Stimulated activated CD4-positive, alpha-beta T cell treated with anti-CD3 and anti-CD28 coated beads, TNF-alpha, amount 100 ng/mL, for 24 hours (primary cell): ENCODE data around the gene ARHGEF1.
A peak's percentile ranks its signal among the peaks of the same experiment; 100 is the strongest.
"Not testable (repeated sequence)": the region's sequence is repeated elsewhere in the genome, so short reads cannot be mapped to it uniquely, and the experiment has no call there.

ENCODE experiments used
- DNase-seq, 3 experiments: peaks; one replicate each; pipeline ENCODE4 v3.0.0-alpha.2; 2020; ENCODE audit warnings: low read depth in 3 of 3

Gene ARHGEF1

DNA sequence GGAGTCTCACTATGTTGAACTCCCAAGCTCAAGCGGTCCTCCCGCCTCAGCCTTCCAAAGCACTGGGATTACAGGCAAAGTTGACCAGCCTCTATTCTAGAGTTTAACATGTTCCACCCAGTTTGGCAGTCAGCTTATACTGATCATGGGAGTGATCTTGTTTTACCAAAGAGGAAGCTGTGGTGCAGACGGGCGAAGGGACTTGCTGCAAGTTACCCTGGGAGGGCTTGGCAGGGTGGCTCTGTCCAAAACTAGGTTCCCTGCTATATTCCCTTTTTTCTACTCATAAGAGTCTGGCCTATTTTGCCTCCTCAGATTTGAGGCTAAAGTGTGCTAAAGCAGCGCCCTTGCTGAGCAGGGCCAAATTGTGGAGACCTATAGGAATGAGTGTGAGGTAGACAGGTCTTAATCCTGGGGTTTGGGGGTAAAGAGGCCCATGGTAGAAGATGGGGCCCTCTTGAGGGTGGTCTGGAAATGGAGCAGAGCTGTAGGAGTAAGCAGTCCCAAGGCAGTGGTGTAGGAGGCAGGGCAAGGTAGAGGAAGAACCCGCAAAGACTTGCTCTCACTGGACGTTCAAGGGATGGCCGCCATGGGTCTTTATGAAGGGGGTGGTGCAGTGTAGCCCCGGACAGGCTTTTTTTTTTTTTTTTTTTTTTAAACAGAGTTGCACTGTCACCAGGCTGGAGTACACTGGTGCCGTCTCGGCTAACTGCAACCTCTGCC, 19.6 kb upstream of the ARHGEF1 start:
- no peak for DNase-seq

DNA sequence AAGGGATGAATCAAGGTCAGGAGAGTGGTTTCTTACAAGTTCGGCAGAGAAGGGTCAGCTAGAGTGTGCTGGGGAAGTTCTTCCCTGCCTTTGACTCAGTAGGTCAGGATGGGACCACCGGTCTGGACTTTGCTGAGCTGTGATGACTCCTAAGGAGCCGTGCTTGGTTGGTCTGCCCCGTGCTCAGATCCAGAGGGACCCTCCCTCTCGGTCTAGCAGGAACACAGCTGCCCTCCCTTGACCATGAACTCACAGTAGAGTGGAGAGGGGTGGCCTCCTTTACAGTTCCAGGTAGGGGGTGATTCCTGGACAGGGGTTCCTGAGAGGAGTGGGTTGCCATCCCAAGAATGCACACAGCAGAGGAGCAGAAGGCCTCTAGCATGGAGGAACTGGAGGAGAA, 18.6 kb upstream of the ARHGEF1 start:
- no peak for DNase-seq

DNA sequence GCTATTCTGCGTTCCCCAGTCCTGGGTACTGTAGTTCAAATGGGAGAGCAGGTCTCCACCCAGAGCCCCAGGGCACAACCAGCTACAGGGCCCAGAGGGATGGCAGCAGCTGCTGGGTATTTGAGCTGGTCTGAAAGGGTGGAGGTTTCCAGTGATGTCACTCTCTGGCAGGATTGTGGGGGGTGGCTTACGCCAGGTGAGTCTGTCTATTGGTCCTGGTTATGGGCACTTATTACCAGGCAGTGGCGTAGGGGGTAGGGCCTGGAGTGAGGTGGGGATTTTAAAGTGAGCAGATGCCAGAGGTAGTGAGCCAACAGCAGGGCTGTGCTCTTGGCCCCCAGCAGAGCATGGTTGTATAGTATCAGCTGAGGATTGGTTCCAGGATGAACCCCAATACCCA, 16.7 kb upstream of the ARHGEF1 start:
- DNase-seq = no peak

GRCh38 chr19:41868120-41868988, 14.6 kb upstream of the ARHGEF1 start:
- no peak for DNase-seq

DNA sequence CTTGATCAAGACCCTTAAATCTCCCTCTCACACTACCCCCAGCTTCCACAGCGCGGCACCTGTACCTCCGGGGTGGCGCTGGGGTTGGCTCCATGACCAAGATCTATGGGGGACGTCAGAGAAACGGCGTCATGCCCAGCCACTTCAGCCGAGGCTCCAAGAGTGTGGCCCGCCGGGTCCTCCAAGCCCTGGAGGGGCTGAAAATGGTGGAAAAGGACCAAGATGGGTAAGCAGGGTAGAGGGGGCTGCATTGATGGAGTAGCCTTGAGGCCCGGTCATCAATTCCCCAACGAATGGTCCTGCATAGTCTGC, 14.0 kb upstream of the ARHGEF1 start:
- no peak for DNase-seq

GRCh38 chr19:41869374-41869955, 13.5 kb upstream of the ARHGEF1 start:
- DNase-seq = no peak

DNA sequence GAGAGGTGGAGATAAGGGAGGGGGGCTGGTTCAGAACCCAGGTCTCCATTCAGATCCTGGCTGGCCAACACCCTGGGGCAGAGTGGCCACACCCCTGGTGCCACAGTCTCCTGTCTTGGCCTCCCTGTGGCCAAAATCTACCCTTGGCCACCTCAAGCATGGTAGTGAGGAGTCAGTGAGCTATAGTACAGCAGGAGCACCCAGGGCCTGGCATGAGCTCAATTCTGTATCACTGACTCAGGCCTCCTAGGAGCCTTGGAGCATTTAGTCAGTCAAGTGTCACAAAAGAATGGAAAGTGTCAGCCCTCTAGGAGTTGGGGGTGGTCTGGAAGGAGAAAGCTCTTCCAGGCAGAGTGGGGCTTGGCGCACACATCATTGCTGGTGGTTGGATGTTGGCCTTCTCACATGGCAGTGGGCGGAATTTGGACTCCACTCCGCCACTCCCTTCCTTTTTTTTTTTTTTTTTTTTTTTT, 12.5 kb upstream of the ARHGEF1 start:
- DNase-seq = no peak

- DNase-seq = peak in 2 of 3 experiments; percentile 40 to 69
Measured at GRCh38 chr19:41871573-41872383, 11.2 kb upstream of the ARHGEF1 start.

GRCh38 chr19:41872384-41872774, 10.6 kb upstream of the ARHGEF1 start:
- DNase-seq = no peak

DNA sequence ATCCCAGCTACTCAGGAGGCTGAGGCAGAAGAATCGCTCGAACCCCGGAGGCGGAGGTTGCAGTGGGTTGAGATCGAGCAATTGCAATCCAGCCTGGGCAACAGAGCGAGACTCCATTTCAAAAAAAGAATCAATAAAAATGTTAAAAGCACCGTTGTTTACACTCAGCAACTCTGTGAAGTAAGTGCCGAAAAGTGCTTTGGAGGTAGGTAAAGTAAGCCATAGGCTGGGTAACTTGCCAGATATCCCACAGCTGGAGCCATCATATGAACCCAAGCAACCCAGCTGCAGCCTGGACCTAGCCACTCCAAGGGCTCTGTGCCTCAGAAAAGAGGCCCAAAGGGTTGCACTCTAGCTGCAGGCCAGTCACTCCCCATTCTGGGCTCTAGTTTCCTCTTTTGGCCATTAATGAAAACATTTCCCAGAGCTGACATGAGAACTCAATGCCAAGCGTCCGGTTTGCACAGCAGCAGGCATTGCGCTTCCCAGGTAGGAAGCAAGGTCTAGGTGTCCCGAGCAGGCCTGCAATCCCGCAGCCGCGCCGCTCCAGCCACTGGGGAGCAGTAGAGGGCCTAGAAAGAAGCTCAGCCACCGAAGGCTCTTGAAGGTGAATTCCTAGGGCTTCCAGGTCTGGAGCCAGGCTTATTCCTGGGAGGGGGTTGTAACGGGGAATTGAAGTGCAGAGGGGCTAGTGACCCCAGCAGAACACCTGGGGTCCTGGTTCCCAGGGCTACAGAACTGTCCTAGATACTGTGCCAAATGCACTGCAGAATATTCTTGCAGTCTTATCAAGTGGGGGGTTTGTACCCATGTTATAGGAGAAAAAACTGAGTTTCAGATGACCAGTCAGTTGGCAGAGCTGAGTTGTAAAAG, 10.0 kb upstream of the ARHGEF1 start:
- peak in 2 of 3 experiments; percentile 43 to 69 for DNase-seq

DNA sequence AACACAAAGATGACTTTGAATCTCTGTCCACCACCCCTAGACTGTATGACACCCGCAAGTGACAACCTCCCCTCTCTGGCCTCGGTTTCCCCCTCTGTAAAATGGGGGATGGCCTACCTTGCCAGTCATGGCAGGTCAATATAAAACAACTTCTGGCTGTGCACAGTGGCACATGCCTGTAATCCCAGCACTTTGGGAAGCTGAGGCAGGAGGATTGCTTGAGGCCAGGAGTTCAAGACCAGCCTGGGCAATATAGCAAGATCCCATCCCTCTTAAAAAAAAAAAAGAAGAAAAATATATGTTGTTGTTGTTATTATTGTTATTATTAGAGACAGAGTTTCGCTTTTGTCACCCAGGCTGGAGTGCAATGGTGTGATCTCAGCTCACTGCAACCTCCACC, 7.0 kb upstream of the ARHGEF1 start:
- DNase-seq = not testable (repeated sequence)

DNA sequence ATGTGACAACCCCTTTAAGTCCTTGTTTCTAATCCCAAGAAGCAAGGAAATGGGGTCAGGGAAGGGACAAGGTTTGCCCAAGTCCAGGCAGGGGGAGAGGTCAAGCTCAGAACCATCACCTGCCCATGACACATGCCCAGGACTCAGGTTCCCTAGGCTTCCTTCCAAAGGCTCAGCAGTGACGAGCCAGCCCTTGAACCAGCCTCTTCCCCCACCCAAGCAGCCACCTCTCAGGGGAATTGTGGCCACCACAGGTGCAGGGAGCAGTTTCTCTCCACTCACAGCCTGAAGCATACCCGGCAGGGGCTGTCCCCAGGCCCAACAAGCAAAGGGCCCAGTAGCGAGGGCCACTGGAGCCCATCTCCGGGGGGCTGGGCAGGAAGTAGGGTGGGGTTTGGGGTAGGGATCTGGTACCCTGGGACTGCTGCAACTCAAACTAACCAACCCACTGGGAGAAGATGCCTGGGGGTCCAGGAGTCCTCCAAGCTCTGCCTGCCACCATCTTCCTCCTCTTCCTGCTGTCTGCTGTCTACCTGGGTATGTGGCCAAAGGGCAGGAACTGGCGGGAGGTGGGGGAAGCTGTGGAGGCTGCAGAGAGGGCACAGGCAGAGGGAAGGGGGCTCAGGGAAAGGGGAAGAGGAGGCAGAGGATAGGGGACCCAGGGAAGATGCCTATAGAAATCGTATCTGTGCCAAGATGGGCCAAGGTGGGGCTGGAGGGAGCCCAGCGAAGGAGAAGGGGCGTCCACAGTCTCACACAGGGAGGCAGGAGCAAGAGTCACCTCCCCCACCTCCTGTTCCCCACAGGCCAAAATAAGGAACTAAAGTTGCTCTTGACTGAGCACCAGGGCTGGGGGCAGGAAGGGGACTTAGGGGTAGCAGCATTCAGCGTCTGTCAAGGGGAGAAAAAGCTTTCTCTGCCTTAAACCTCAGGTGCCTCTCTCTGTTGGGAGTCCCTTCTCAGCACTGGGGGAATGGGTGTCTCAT, 5.8 kb upstream of the ARHGEF1 start, which contains the start of gene CD79A:
Gene CD79A, plus strand, starts transcription at position 433 of the 986 bp plus-strand sequence. Its CDS starts 26 bp downstream, at position 459.
- no peak for DNase-seq

GRCh38 chr19:41877916-41878905, 4.8 kb upstream of the ARHGEF1 start:
- no peak for DNase-seq

GRCh38 chr19:41879080-41879479, 3.9 kb upstream of the ARHGEF1 start:
- no peak for DNase-seq

DNA sequence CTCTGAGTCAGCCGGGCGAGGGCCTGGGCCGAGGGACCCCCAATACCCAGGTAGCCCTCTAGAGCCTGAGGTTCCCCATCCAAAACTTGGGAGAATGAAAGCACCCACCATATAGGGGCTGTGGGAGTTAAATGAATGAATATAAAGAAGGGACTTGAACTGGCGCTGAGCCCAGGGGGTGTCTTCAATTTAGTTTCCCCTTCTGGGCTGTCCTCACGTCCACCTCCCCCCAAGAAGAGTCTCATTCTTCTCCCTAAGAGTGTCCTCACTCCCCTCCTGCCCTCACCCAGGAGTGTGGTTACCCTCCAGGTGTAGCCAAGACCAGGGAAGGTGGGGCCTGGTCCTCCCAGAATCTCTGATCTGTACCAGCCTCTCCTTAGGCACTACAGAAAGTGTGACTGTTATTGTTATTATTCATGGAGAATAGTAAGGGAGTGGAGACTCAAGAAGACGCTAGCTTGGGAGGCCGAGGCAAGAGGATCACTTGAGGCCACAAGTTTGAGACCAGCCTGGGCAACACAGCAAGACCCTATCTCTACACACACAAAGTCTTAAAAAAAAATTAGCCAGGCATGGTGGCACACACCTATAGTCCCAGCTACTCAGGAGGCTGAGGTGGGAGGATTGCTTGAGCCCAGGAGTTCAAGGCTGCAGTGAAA, 3.2 kb upstream of the ARHGEF1 start:
- no peak for DNase-seq

DNA sequence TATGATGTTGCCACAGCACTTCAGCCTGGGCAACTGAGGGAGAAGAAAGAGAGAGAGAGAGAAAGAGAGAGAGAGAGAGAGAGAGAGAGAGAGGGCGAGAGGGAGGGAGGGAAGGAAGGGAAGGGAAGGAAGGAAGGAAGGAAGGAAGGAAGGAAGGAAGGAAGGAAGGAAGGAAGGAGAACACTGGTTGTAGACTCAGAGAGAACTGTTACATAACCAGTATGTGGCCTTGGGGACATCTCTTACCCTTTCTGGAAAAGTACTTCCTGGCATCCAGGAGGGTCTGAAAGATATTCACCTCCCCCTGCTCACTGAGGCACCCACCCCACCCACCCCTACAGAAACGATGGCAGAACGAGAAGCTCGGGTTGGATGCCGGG, 2.7 kb upstream of the ARHGEF1 start:
- no peak for DNase-seq

DNA sequence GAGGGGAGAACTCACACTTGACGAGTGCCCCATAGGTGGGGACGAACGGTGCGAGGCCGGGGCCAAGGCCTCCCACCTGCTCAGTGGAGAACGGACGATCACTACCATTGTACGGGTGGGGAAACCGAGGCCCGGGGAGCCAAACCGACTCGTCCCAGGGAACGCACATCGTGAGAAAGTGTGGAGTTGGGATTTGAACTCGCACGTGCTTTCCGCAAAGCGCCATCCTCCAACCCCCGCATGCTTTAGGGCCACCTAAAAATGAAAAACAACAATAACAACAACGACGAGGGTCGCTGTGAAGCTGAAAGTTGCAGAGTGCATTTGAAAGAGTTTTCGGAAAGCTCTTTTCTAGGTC, 458 bp downstream of the ARHGEF1 start:
- no peak for DNase-seq
